HL-60 (cell line): ENCODE measurements around the gene AMZ1.
"Not testable (repeated sequence)": the region's sequence is repeated elsewhere in the genome, so short reads cannot be mapped to it uniquely, and the experiment has no call there.

Experiments used
- DNase-seq, 2 experiments: peaks; one replicate each; pipeline ENCODE4 v3.0.0-alpha.2; 2010 to 2020; ENCODE audit warnings: low read depth in 1 of 2, low spot score in 1 of 2
- H3K27ac ChIP-seq: fragments of 250-450 bp; sonication (Bioruptor Pico); replicated peaks from 2 replicates; pipeline ENCODE4 v1.5.1; 2020; ENCODE audit warnings: mild to moderate bottlenecking, moderate library complexity
- H3K27me3 ChIP-seq: fragments of 250-450 bp; sonication (Bioruptor Pico); 2 replicates; pipeline ENCODE4 v1.5.1; 2021; ENCODE audit warnings: mild to moderate bottlenecking, moderate library complexity; ENCODE audit not compliant: insufficient read depth, poor library complexity, severe bottlenecking
- H3K4me3 ChIP-seq: replicated peaks from 2 replicates; pipeline ENCODE4 v1.5.1; 2011; ENCODE audit warnings: mild to moderate bottlenecking, control low read depth, low read length; ENCODE audit not compliant: insufficient read depth
- CTCF ChIP-seq: IDR thresholded peaks from one replicate; pipeline ENCODE4 v1.5.1; 2011; ENCODE audit warnings: low read length, control low read depth, inconsistent platforms; ENCODE audit not compliant: insufficient read depth
- GABPA ChIP-seq: IDR thresholded peaks from 2 replicates; pipeline ENCODE4 v1.6.1; 2012; ENCODE audit warnings: low read depth
- POLR2AphosphoS5 ChIP-seq: IDR thresholded peaks from 2 replicates; pipeline ENCODE4 v1.6.1; 2012; ENCODE audit warnings: low read depth
- REST ChIP-seq: IDR thresholded peaks from 2 replicates; pipeline ENCODE4 v1.6.1; 2012; ENCODE audit warnings: low read depth; ENCODE audit not compliant: insufficient replicate concordance
- SPI1 ChIP-seq: IDR thresholded peaks from 2 replicates; pipeline ENCODE4 v1.6.1; 2012; ENCODE audit warnings: low read depth, mild to moderate bottlenecking, borderline replicate concordance

AMZ1 gene

GRCh38 chr7:2673934-2674333, 14.1 kb upstream of the AMZ1 start:
- TF ChIP-seq SPI1 (peak; percentile 23; the same call in 1 of the 2 replicates), CTCF (no peak)
- H3K27ac ChIP-seq = no peak overlapping the region
- no peaks in the 10 kb centered on the region for H3K27me3 ChIP-seq
- H3K4me3 ChIP-seq = no peak overlapping the region
- DNase-seq = no peak

- H3K4me3 ChIP-seq = no peak overlapping the region
- H3K27ac ChIP-seq = no peak overlapping the region
- no peaks in the 10 kb centered on the region for H3K27me3 ChIP-seq
- DNase-seq = no peak
- TF ChIP-seq GABPA (no peak), CTCF (no peak), SPI1 (no peak), REST (no peak), POLR2AphosphoS5 (no peak)
Observed at GRCh38 chr7:2675256-2675764, 12.7 kb upstream of the AMZ1 start.

- H3K27me3 ChIP-seq, H3K27ac ChIP-seq, H3K4me3 ChIP-seq, DNase-seq: not testable (repeated sequence)
Observed at GRCh38 chr7:2676576-2676975, 11.4 kb upstream of the AMZ1 start.

- not testable (repeated sequence) for H3K27me3 ChIP-seq, H3K4me3 ChIP-seq, H3K27ac ChIP-seq, DNase-seq
Observed at GRCh38 chr7:2678454-2678853, 9.5 kb upstream of the AMZ1 start.

GRCh38 chr7:2679135-2680127, 8.6 kb upstream of the AMZ1 start:
- not testable (repeated sequence) for H3K27ac ChIP-seq, DNase-seq, H3K4me3 ChIP-seq, H3K27me3 ChIP-seq

GRCh38 chr7:2680256-2680655, 7.7 kb upstream of the AMZ1 start:
- H3K4me3 ChIP-seq = no peak overlapping the region
- no peaks in the 10 kb centered on the region for H3K27me3 ChIP-seq
- DNase-seq = no peak
- H3K27ac ChIP-seq = no peak overlapping the region
- TF ChIP-seq CTCF (no peak), REST (no peak), GABPA (no peak), POLR2AphosphoS5 (no peak), SPI1 (no peak)
